ENCODE results near the gene MACF1. TPM values are rescaled to one million over a fixed set of nuclear protein-coding genes. Genes with fewer than 3 reads are reported as not detected.

The MACF1 gene
- total and polyA plus RNA-seq, 2 of the 13 experiments (the other 11 are each of a cell fraction or from before 2014, with no cell fraction given) = 36.7 to 65.4 TPM

GRCh38 chr1:39473324-39473723, 268.8 kb downstream of the MACF1 start:
- ATAC-seq (no peak), FAIRE-seq (no peak), DNase-seq (ENCODE audit: low spot score) (no peak)
- peaks cover 21 to 53% of the 10 kb centered on the region in 2 experiments for H3K36me3 ChIP-seq (replicated peaks in 1 of 2; ENCODE audit: control insufficient read depth in 1 of 2, insufficient read depth in 2 of 2, low read length in 2 of 2)
- H3K4me1 ChIP-seq (ENCODE audit: insufficient read depth, low read length) = no peaks in the 10 kb centered on the region
- no peak overlapping the region for H3K4me2 ChIP-seq (ENCODE audit: low read depth, low read length)
- H3K27me3 ChIP-seq (ENCODE audit: control insufficient read depth in 1 of 2, insufficient read depth in 2 of 2, low read length in 2 of 2) = no peaks in the 10 kb centered on the region
- TF ChIP-seq NFYC (CRISPR knock-in tag; IDR thresholded peaks at IDR 0.05) = no peak
- no peak for TF ChIP-seq ETV5 (CRISPR knock-in tag; IDR thresholded peaks at IDR 0.05; ENCODE audit: borderline replicate concordance)
- TF ChIP-seq PLSCR1 (CRISPR knock-in tag; IDR thresholded peaks at IDR 0.05; ENCODE audit: borderline replicate concordance) = no peak
- no peak for TF ChIP-seq TAF1 (CRISPR knock-in tag; IDR thresholded peaks at IDR 0.05)
- no peak for TF ChIP-seq FOXJ3 (CRISPR knock-in tag; IDR thresholded peaks at IDR 0.05; ENCODE audit: borderline replicate concordance)
- TF ChIP-seq ELF3 (CRISPR knock-in tag; IDR thresholded peaks at IDR 0.05) = no peak
- TF ChIP-seq ZNF225 (CRISPR knock-in tag; IDR thresholded peaks at IDR 0.05) = no peak
- TF ChIP-seq MNT (IDR thresholded peaks at IDR 0.05) = no peak
- no peak for TF ChIP-seq SNAI1 (CRISPR knock-in tag; IDR thresholded peaks at IDR 0.05; ENCODE audit: borderline replicate concordance)
- TF ChIP-seq ZNF672 (CRISPR knock-in tag; IDR thresholded peaks at IDR 0.05) = no peak
- TF ChIP-seq ZBTB42 (CRISPR knock-in tag; IDR thresholded peaks at IDR 0.05) = no peak
- TF ChIP-seq NR3C1 (CRISPR knock-in tag; IDR thresholded peaks at IDR 0.05) = no peak
- TF ChIP-seq ZNF296 (CRISPR knock-in tag; conservative IDR thresholded peaks at IDR 0.05) = no peak
- no peak for TF ChIP-seq ZNF280B (CRISPR knock-in tag; IDR thresholded peaks at IDR 0.05; ENCODE audit: borderline replicate concordance)
- TF ChIP-seq, protein P1, sequence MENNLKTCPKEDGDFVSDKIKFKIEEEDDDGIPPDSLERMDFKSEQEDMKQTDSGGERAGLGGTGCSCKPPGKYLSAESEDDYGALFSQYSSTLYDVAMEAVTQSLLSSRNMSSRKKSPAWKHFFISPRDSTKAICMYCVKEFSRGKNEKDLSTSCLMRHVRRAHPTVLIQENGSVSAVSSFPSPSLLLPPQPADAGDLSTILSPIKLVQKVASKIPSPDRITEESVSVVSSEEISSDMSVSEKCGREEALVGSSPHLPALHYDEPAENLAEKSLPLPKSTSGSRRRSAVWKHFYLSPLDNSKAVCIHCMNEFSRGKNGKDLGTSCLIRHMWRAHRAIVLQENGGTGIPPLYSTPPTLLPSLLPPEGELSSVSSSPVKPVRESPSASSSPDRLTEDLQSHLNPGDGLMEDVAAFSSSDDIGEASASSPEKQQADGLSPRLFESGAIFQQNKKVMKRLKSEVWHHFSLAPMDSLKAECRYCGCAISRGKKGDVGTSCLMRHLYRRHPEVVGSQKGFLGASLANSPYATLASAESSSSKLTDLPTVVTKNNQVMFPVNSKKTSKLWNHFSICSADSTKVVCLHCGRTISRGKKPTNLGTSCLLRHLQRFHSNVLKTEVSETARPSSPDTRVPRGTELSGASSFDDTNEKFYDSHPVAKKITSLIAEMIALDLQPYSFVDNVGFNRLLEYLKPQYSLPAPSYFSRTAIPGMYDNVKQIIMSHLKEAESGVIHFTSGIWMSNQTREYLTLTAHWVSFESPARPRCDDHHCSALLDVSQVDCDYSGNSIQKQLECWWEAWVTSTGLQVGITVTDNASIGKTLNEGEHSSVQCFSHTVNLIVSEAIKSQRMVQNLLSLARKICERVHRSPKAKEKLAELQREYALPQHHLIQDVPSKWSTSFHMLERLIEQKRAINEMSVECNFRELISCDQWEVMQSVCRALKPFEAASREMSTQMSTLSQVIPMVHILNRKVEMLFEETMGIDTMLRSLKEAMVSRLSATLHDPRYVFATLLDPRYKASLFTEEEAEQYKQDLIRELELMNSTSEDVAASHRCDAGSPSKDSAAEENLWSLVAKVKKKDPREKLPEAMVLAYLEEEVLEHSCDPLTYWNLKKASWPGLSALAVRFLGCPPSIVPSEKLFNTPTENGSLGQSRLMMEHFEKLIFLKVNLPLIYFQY (CRISPR knock-in tag; IDR thresholded peaks at IDR 0.05; ENCODE audit: borderline replicate concordance) = no peak
- TF ChIP-seq NBN (conservative IDR thresholded peaks at IDR 0.05) = no peak
- no peak for TF ChIP-seq ZNF552 (CRISPR knock-in tag; IDR thresholded peaks at IDR 0.05; ENCODE audit: borderline replicate concordance)
- no peak for TF ChIP-seq CBX2 (IDR thresholded peaks at IDR 0.05; ENCODE audit: low read depth, low read length)
- TF ChIP-seq CBX2 (CRISPR knock-in tag; IDR thresholded peaks at IDR 0.05; ENCODE audit: low read depth) = no peak
- H3K4me3 ChIP-seq (replicated peaks in 1 of 3; ENCODE audit: insufficient read depth in 1 of 3, low read depth in 2 of 3, low read length in 3 of 3) = no peak overlapping the region
- intact Hi-C loops (cut with micrococcal nuclease; ENCODE audit: unreplicated experiment) = no loop called here
- ChIA-PET CTCF (ENCODE audit: low intra/inter-chr PET ratio, low total read pairs) (no interaction called here), POLR2A (no interaction called here)
- no peak overlapping the region for H2AFZ ChIP-seq (ENCODE audit: low read length)
- no peak overlapping the region for H3K27ac ChIP-seq (ENCODE audit: extremely low read length, insufficient read depth, low read length)
- in situ Hi-C loops (cut with HindIII; ENCODE audit: extremely low pct_ligation_motif_present, low pct_unique_long_range_greater_than_20kb) = no loop called here
- no peaks in the 10 kb centered on the region for H3K79me2 ChIP-seq (ENCODE audit: insufficient read depth, low read length)
- 98% methylated on average over 4 of the region's 4 CpGs for WGBS (ENCODE audit: low lambda C conversion rate)
- no peak overlapping the region for H3K9ac ChIP-seq (ENCODE audit: insufficient read depth, low read depth, low read length)
- no TSS peak for BruUV-seq (replicated peaks)
- no peaks in the 10 kb centered on the region for H3K9me3 ChIP-seq (ENCODE audit: low read length)
- no peaks in the 10 kb centered on the region for H4K20me1 ChIP-seq (ENCODE audit: insufficient read depth, low read length)

Data from HepG2 (cell line).